ENCODE measurements around the gene MORC4.

DNA sequence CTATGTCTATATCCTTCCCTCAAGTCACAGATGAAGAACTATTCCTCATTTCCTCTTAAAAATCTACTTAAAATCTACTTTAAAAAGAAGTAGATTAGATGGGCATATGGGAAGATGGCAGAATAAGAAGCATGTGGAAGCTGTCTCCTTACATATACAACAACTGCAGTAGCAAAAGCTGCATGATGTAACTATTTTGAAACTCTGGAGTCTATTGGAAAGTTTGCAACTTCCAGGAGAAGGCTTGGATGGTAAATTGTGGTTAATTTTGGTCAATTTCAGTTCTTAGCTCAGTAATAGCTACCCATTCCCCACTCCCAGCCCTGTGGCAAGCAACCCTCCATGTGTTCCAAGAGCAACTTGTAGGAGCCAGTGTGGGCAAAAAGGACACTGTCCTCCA, 36.9 kb downstream of the MORC4 start:
- no peak for TF ChIP-seq CTCF (conservative IDR thresholded peaks at IDR 0.05; ENCODE audit: low read depth, low read length)
- no peak for TF ChIP-seq EZH2 (IDR thresholded peaks at IDR 0.05; ENCODE audit: low read length, unreplicated experiment)
